ENCODE results near the gene PNPLA7.

- TF ChIP-seq, protein P1, sequence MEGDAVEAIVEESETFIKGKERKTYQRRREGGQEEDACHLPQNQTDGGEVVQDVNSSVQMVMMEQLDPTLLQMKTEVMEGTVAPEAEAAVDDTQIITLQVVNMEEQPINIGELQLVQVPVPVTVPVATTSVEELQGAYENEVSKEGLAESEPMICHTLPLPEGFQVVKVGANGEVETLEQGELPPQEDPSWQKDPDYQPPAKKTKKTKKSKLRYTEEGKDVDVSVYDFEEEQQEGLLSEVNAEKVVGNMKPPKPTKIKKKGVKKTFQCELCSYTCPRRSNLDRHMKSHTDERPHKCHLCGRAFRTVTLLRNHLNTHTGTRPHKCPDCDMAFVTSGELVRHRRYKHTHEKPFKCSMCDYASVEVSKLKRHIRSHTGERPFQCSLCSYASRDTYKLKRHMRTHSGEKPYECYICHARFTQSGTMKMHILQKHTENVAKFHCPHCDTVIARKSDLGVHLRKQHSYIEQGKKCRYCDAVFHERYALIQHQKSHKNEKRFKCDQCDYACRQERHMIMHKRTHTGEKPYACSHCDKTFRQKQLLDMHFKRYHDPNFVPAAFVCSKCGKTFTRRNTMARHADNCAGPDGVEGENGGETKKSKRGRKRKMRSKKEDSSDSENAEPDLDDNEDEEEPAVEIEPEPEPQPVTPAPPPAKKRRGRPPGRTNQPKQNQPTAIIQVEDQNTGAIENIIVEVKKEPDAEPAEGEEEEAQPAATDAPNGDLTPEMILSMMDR (conservative IDR thresholded peaks at IDR 0.05; ENCODE audit: low read depth, low read length) = no peak
- TF ChIP-seq EZH2 (IDR thresholded peaks at IDR 0.05; ENCODE audit: borderline replicate concordance, low read depth, low read length, poor library complexity, severe bottlenecking) = no peak
Observed at GRCh38 chr9:137459601-137460362, 90.4 kb downstream of the PNPLA7 start.
